Peyer's patch (tissue), 4 donors: ENCODE results near the gene AK9.

Source experiments
- CTCF ChIP-seq, 6 experiments: fragments of 450-650 bp in 4 of 6; fragments of 200-600 bp in 2 of 6; sonication (generic) in 1 of 6; IDR thresholded peaks; one replicate each; pipeline ENCODE4 v1.5.1; 2017 to 2019; ENCODE audit warnings: antibody characterized with exemption in 6 of 6, mild to moderate bottlenecking in 3 of 6, moderate library complexity in 1 of 6
- POLR2A ChIP-seq, 2 donors: fragments of 450-650 bp; IDR thresholded peaks; one replicate each; pipeline ENCODE4 v1.5.1; 2017; ENCODE audit warnings: antibody characterized with exemption in 2 of 2, mild to moderate bottlenecking in 2 of 2, moderate library complexity in 2 of 2

DNA sequence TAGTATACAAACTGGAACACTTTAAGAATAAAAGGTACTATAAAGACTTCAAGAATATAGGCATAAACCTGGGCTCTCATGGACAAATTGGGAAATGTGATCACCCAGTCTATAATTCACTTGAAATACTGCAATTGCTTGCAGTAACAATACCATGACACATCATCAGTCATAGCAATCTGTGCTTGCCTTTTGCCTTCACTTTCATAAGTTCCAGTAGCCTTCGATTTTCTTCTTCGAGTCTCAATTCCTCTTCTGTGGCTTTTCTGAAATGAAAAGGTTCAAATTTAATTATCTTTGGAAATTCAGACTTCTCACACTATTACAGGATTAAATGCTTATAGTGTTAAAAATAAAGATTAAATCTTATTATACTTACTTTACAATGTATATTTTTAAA lies 111.6 kb downstream of the AK9 start:
- TF ChIP-seq POLR2A (IDR thresholded peaks at IDR 0.05) (no peak), CTCF (IDR thresholded peaks at IDR 0.05) (no peak)
